PC-9 (cell line): Measurements from ENCODE around the gene OLFML1.

Source experiments
- EZH2 ChIP-seq: fragments of 200-600 bp; sonication (generic); IDR thresholded peaks from 2 replicates; pipeline ENCODE4 v1.8.0; 2017; ENCODE audit warnings: antibody characterized with exemption, low read depth
- TF ChIP-seq, protein P1 (sequence below): fragments of 200-600 bp; sonication (generic); conservative IDR thresholded peaks from 2 replicates; pipeline ENCODE4 v1.6.1; 2017; ENCODE audit warnings: mixed run types, antibody characterized with exemption, mild to moderate bottlenecking, moderate library complexity

DNA sequence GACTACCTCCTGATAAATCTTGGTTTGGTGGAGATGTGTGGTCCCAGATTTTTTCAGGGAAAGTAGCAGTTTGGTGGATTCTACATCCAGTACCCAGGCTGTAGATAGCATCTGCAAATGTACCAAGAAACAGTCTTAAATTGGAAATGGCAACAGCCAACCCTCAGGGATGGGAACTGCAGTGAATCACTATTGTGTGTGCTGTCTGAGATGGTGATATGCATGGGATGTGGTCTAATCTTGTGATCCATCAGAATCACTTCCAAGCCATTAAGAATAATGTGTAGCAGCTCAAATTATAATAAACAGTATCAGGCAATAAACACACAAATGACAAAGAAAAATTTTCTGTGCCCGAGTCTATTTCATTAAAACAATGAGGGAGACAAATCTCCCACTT, 3.4 kb downstream of the OLFML1 start:
- TF ChIP-seq, protein P1, sequence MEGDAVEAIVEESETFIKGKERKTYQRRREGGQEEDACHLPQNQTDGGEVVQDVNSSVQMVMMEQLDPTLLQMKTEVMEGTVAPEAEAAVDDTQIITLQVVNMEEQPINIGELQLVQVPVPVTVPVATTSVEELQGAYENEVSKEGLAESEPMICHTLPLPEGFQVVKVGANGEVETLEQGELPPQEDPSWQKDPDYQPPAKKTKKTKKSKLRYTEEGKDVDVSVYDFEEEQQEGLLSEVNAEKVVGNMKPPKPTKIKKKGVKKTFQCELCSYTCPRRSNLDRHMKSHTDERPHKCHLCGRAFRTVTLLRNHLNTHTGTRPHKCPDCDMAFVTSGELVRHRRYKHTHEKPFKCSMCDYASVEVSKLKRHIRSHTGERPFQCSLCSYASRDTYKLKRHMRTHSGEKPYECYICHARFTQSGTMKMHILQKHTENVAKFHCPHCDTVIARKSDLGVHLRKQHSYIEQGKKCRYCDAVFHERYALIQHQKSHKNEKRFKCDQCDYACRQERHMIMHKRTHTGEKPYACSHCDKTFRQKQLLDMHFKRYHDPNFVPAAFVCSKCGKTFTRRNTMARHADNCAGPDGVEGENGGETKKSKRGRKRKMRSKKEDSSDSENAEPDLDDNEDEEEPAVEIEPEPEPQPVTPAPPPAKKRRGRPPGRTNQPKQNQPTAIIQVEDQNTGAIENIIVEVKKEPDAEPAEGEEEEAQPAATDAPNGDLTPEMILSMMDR, result no peak
- no peak for TF ChIP-seq EZH2
